ENCODE results near the gene CEP85L.

DNA sequence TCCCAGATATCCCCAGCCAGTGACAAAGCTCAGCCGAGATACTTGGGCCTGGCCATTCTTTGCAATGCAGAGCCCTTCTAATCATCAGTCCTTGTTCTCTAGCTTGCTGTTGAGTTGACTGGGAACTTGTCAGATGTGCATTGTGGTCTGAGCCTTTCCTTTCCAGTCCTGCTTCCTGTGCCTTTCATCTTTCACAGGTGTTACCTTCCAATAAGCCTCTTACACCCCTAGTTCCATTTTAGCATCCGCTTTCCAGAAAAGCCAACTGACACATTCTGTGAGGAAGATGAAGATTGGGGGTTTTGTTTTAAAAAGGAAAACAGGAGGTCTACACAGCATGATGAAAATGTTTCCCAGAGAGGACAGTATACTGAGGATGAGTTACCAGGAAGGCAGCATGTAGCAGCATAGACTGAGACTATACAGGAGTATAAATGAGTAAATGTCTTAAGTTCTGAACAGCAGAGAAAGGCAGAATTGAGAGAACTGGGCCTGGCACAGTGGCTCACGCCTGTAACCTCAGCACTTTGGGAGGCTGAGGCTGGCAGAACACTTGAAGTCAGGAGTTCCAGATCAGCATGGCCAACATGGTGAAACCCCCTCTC, 5.6 kb upstream of the CEP85L start:
- TF ChIP-seq, protein P1, sequence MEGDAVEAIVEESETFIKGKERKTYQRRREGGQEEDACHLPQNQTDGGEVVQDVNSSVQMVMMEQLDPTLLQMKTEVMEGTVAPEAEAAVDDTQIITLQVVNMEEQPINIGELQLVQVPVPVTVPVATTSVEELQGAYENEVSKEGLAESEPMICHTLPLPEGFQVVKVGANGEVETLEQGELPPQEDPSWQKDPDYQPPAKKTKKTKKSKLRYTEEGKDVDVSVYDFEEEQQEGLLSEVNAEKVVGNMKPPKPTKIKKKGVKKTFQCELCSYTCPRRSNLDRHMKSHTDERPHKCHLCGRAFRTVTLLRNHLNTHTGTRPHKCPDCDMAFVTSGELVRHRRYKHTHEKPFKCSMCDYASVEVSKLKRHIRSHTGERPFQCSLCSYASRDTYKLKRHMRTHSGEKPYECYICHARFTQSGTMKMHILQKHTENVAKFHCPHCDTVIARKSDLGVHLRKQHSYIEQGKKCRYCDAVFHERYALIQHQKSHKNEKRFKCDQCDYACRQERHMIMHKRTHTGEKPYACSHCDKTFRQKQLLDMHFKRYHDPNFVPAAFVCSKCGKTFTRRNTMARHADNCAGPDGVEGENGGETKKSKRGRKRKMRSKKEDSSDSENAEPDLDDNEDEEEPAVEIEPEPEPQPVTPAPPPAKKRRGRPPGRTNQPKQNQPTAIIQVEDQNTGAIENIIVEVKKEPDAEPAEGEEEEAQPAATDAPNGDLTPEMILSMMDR (IDR thresholded peaks at IDR 0.05) = no peak
- no peak for TF ChIP-seq POLR2A (IDR thresholded peaks at IDR 0.05)
